Activated naive CD4-positive, alpha-beta T cell treated with anti-CD3 and anti-CD28 coated beads for 36 hours (primary cell): ENCODE data around the gene ADORA2B. TPM values are rescaled to one million over a fixed set of nuclear protein-coding genes. Genes with fewer than 3 reads are reported as not detected.
"Not testable (repeated sequence)": the region's sequence is repeated elsewhere in the genome, so short reads cannot be mapped to it uniquely, and the experiment has no call there.

Experiments used
- CTCF ChIA-PET: fragments of 350-600 bp; sonication (Branson Sonifier 250); formaldehyde crosslinking; loops from one replicate; lab custom pipeline; 2021; ENCODE audit warnings: antibody characterized with exemption; lab: Charles Lee
- DNase-seq: peaks from one replicate; pipeline ENCODE4 v3.0.0-alpha.2; 2020
- H3K27ac Mint-ChIP-seq: one replicate; pipeline ENCODE4 v1.8.0; 2021; ENCODE audit warnings: mild to moderate bottlenecking, mixed read lengths
- H3K27me3 Mint-ChIP-seq: one replicate; pipeline ENCODE4 v1.8.0; 2021; ENCODE audit warnings: low read depth, mixed read lengths
- H3K36me3 Mint-ChIP-seq: one replicate; pipeline ENCODE4 v1.8.0; 2021; ENCODE audit warnings: low read depth, mixed read lengths
- H3K4me1 Mint-ChIP-seq: one replicate; pipeline ENCODE4 v1.8.0; 2021; ENCODE audit warnings: low read depth, mixed read lengths
- H3K4me3 Mint-ChIP-seq: one replicate; pipeline ENCODE4 v1.8.0; 2021; ENCODE audit warnings: mild to moderate bottlenecking, moderate library complexity, mixed read lengths
- H3K9me3 Mint-ChIP-seq: one replicate; pipeline ENCODE4 v1.8.0; 2021; ENCODE audit warnings: mixed read lengths
- intact Hi-C: fragments of 100-400 bp; cut with micrococcal nuclease; formaldehyde crosslinking; loops from one replicate; pipeline ENCODE4 v1.15.1; 2023
- total RNA-seq, 2 experiments: library from RNA; stranded (reverse); gene quantifications; one replicate each; pipeline ENCODE4 v1.2.3, GENCODE V29; 2021

The ADORA2B gene
- total RNA-seq, 2 experiments from 2014 or later, result 0.12 TPM; not detected in 1

- no peak for DNase-seq
- H3K9me3 Mint-ChIP-seq, result no peaks in the 10 kb centered on the region
- no peak overlapping the region for H3K4me3 Mint-ChIP-seq
- H3K27ac Mint-ChIP-seq, result no peak overlapping the region
- peaks cover 30% of the 10 kb centered on the region for H3K36me3 Mint-ChIP-seq
- no peaks in the 10 kb centered on the region for H3K27me3 Mint-ChIP-seq
- H3K4me1 Mint-ChIP-seq, result peaks cover 21% of the 10 kb centered on the region
- intact Hi-C loops, result no loop called here
- CTCF ChIA-PET, result no interaction called here
Observed at GRCh38 chr17:15978606-15979005, 33.7 kb downstream of the ADORA2B start.

GRCh38 chr17:15979013-15979412, 34.1 kb downstream of the ADORA2B start:
- peaks cover 21% of the 10 kb centered on the region for H3K4me1 Mint-ChIP-seq
- CTCF ChIA-PET, H3K9me3 Mint-ChIP-seq, H3K27ac Mint-ChIP-seq, intact Hi-C loops, H3K4me3 Mint-ChIP-seq, H3K27me3 Mint-ChIP-seq, DNase-seq: not testable (repeated sequence)
- peaks cover 30% of the 10 kb centered on the region for H3K36me3 Mint-ChIP-seq

- Mint-ChIP-seq H3K27me3 (no peaks in the 10 kb centered on the region), H3K27ac (no peak overlapping the region)
- DNase-seq, result peak; percentile 65
Observed at GRCh38 chr17:15981208-15981607, 36.3 kb downstream of the ADORA2B start.

GRCh38 chr17:15981646-15982580, 37.0 kb downstream of the ADORA2B start:
- no peaks in the 10 kb centered on the region for H3K27me3 Mint-ChIP-seq
- H3K9me3 Mint-ChIP-seq, result no peaks in the 10 kb centered on the region
- DNase-seq, result no peak
- H3K4me1 Mint-ChIP-seq, result peaks cover 21% of the 10 kb centered on the region
- peaks cover 32% of the 10 kb centered on the region for H3K36me3 Mint-ChIP-seq
- CTCF ChIA-PET, result interaction anchor here (1.2 to 1.5 kb wide), 2 partner anchors 16 to 37 kb away, joined by 5 to 9 read pairs; partner anchors contain the start of gene ADORA2B
- no peak overlapping the region for H3K4me3 Mint-ChIP-seq
- peak overlapping the region; percentile 51 for H3K27ac Mint-ChIP-seq
- intact Hi-C loops, result loop anchor here (1.0 to 5.0 kb wide), 4 partner anchors 17 to 135 kb away; partner anchors contain the start of genes TTC19 and ZSWIM7

More at GRCh38 chr17:15981208-15981607, 36.3 kb downstream of the ADORA2B start:
- Mint-ChIP-seq H3K4me1 (peaks cover 21% of the 10 kb centered on the region), H3K9me3 (no peaks in the 10 kb centered on the region), H3K4me3 (no peak overlapping the region), H3K36me3 (peaks cover 29% of the 10 kb centered on the region)
- intact Hi-C loops, result loop anchor here (1.0 to 5.0 kb wide), 4 partner anchors 18 to 134 kb away; partner anchors contain the start of genes TTC19 and ZSWIM7
- CTCF ChIA-PET, result interaction anchor here (1.2 to 1.5 kb wide), 2 partner anchors 17 to 36 kb away, joined by 5 to 9 read pairs; partner anchors contain the start of gene ADORA2B

- Mint-ChIP-seq H3K27me3 (no peaks in the 10 kb centered on the region), H3K36me3 (peaks cover 9% of the 10 kb centered on the region), H3K27ac (no peak overlapping the region), H3K9me3 (no peaks in the 10 kb centered on the region), H3K4me1 (peaks cover 11% of the 10 kb centered on the region), H3K4me3 (no peak overlapping the region)
- intact Hi-C loops, result loop anchor here (5.0 kb wide), 2 partner anchors 291 to 299 kb away; partner anchors contain the start of gene ZNF286A
- DNase-seq, result no peak
- CTCF ChIA-PET, result interaction anchor here (0.6 to 3.7 kb wide), 3 partner anchors 23 to 57 kb away, joined by 3 to 26 read pairs (median 4); partner anchors contain the start of gene ADORA2B
Observed at GRCh38 chr17:15996322-15996721, 51.4 kb downstream of the ADORA2B start.

GRCh38 chr17:15998031-15998562, 53.2 kb downstream of the ADORA2B start:
- Mint-ChIP-seq H3K27me3 (no peaks in the 10 kb centered on the region), H3K4me1 (peaks cover 23% of the 10 kb centered on the region), H3K4me3 (no peak overlapping the region), H3K36me3 (peaks cover 23% of the 10 kb centered on the region), H3K27ac (no peak overlapping the region), H3K9me3 (no peaks in the 10 kb centered on the region)
- no peak for DNase-seq
- intact Hi-C loops, result loop anchor here (1.0 to 5.0 kb wide), 6 partner anchors 53 to 737 kb away; partner anchors contain the start of genes ADORA2B and ZNF286A
- CTCF ChIA-PET, result interaction anchor here (0.6 to 3.7 kb wide), 5 partner anchors 14 to 68 kb away, joined by 3 to 26 read pairs (median 9); partner anchors contain the start of gene ADORA2B

- Mint-ChIP-seq H3K36me3 (peaks cover 31% of the 10 kb centered on the region), H3K27me3 (no peaks in the 10 kb centered on the region), H3K4me1 (peaks cover 23% of the 10 kb centered on the region), H3K4me3 (peak within 1 kb of the TSS; percentile 98), H3K27ac (peak within 1 kb of the TSS; percentile 92), H3K9me3 (no peaks in the 10 kb centered on the region)
- CTCF ChIA-PET, result interaction anchor here (0.6 to 3.7 kb wide), 10 partner anchors 13 to 320 kb away, joined by 3 to 26 read pairs (median 4); partner anchors contain the start of gene ADORA2B
- intact Hi-C loops, result loop anchor here (1.0 to 5.0 kb wide), 8 partner anchors 18 to 739 kb away; partner anchors contain the start of genes PIGL and ZNF286A
- DNase-seq, result peak; percentile 93
Observed at GRCh38 chr17:15999141-15999973, 54.4 kb downstream of the ADORA2B start, which contains the start of the genes TTC19 and ZSWIM7. Gene TTC19 (plus strand): TSS chr17:15999824. CDS start chr17:15999849, 25 bp downstream. Gene ZSWIM7 (minus strand): TSS chr17:15999704. CDS start chr17:15999594, 110 bp downstream.

GRCh38 chr17:15999974-16000827, 55.3 kb downstream of the ADORA2B start:
- Mint-ChIP-seq H3K27ac (peak overlapping the region; percentile 88), H3K27me3 (no peaks in the 10 kb centered on the region), H3K9me3 (no peaks in the 10 kb centered on the region), H3K4me1 (peaks cover 23% of the 10 kb centered on the region), H3K36me3 (peaks cover 34% of the 10 kb centered on the region), H3K4me3 (peak overlapping the region; percentile 81)
- CTCF ChIA-PET, result interaction anchor here (0.5 to 1.3 kb wide), 3 partner anchors 13 to 247 kb away, joined by 4 to 8 read pairs (median 5); no protein-coding TSS in a partner anchor
- peak; percentile 43 for DNase-seq
- intact Hi-C loops, result loop anchor here (1.0 to 5.0 kb wide), 9 partner anchors 19 to 739 kb away; partner anchors contain the start of genes CENPV, PIGL and ZNF286A

GRCh38 chr17:16001226-16001897, 56.4 kb downstream of the ADORA2B start:
- intact Hi-C loops, result loop anchor here (5.0 kb wide), 1 partner anchor 351 kb away; the partner anchor contains the start of gene CENPV
- H3K27ac Mint-ChIP-seq, result peak overlapping the region; percentile 42
- H3K4me1 Mint-ChIP-seq, result peaks cover 23% of the 10 kb centered on the region
- no peak for DNase-seq
- H3K36me3 Mint-ChIP-seq, result peaks cover 39% of the 10 kb centered on the region
- CTCF ChIA-PET, result interaction anchor here (0.7 to 1.3 kb wide), 4 partner anchors 12 to 305 kb away, joined by 3 to 8 read pairs (median 4); no protein-coding TSS in a partner anchor
- H3K9me3 Mint-ChIP-seq, result no peaks in the 10 kb centered on the region
- H3K27me3 Mint-ChIP-seq, result no peaks in the 10 kb centered on the region
- H3K4me3 Mint-ChIP-seq, result peak overlapping the region; percentile 81

- Mint-ChIP-seq H3K27ac (no peak overlapping the region), H3K36me3 (peaks cover 45% of the 10 kb centered on the region), H3K27me3 (no peaks in the 10 kb centered on the region), H3K9me3 (no peaks in the 10 kb centered on the region), H3K4me1 (peaks cover 28% of the 10 kb centered on the region), H3K4me3 (no peak overlapping the region)
- intact Hi-C loops, result loop anchor here (5.0 kb wide), 1 partner anchor 350 kb away; the partner anchor contains the start of gene CENPV
- CTCF ChIA-PET, result no interaction called here
- no peak for DNase-seq
Observed at GRCh38 chr17:16002708-16003260, 57.9 kb downstream of the ADORA2B start.
